Common myeloid progenitor, CD34-positive (primary cell): ENCODE data around the gene GDF7.

Experiments
- CTCF ChIA-PET: fragments of 350-600 bp; sonication (Branson Sonifier 250); formaldehyde crosslinking; loops from one replicate; lab custom pipeline; 2021; ENCODE audit warnings: antibody characterized with exemption; lab: Charles Lee
- POLR2A ChIA-PET: fragments of 350-600 bp; sonication (Branson Sonifier 250); formaldehyde crosslinking; loops from one replicate; lab custom pipeline; 2021; ENCODE audit warnings: antibody characterized with exemption; lab: Charles Lee
- DNase-seq, 3 donors: peaks; one replicate each; pipeline versions ENCODE4 v3.0.0 to v3.0.0-alpha.2; 2013
- H3K27ac ChIP-seq, 2 experiments: 1 replicate in 1 of 2; 2 replicates in 1 of 2; pipeline ENCODE4 v1.7.0; 2013; ENCODE audit warnings: inconsistent platforms in 2 of 2, low read length in 2 of 2, mild to moderate bottlenecking in 2 of 2, low read depth in 1 of 2, moderate library complexity in 1 of 2; ENCODE audit not compliant: severe bottlenecking in 2 of 2, insufficient read depth in 1 of 2, poor library complexity in 1 of 2
- H3K27me3 ChIP-seq, 5 experiments: replicated peaks in 2 of 5; 1 replicate in 3 of 5; 2 replicates in 2 of 5; pipeline versions ENCODE4 v1.6.1 to v1.7.0; 2013; ENCODE audit warnings: low read length in 4 of 5, mild to moderate bottlenecking in 2 of 5, moderate library complexity in 2 of 5, inconsistent platforms in 1 of 5; ENCODE audit not compliant: insufficient read depth in 5 of 5, control insufficient read depth in 4 of 5
- H3K36me3 ChIP-seq, 4 experiments: 1 replicate in 2 of 4; 2 replicates in 2 of 4; pipeline versions ENCODE4 v1.6.1 to v1.7.0; 2013; ENCODE audit warnings: low read length in 3 of 4, control low read depth in 1 of 4, mild to moderate bottlenecking in 1 of 4; ENCODE audit not compliant: control insufficient read depth in 4 of 4, insufficient read depth in 4 of 4
- H3K4me1 ChIP-seq, 4 experiments: 1 replicate in 3 of 4; 2 replicates in 1 of 4; pipeline versions ENCODE4 v1.6.1 to v1.7.1; 2013; ENCODE audit warnings: low read length in 3 of 4, mild to moderate bottlenecking in 3 of 4, control low read depth in 1 of 4, inconsistent platforms in 1 of 4, moderate library complexity in 1 of 4; ENCODE audit not compliant: control insufficient read depth in 4 of 4, insufficient read depth in 4 of 4; ENCODE audit errors: control extremely low read depth in 1 of 4
- H3K4me3 ChIP-seq, 7 experiments: 1 replicate in 4 of 7; 2 replicates in 3 of 7; pipeline versions ENCODE4 v1.5.1 to v1.7.0; 2013; ENCODE audit warnings: mild to moderate bottlenecking in 7 of 7, low read length in 6 of 7, moderate library complexity in 6 of 7, inconsistent platforms in 2 of 7, low read depth in 2 of 7, control low read depth in 1 of 7; ENCODE audit not compliant: insufficient read depth in 4 of 7, control insufficient read depth in 1 of 7; ENCODE audit errors: extremely low read depth in 1 of 7
- H3K9me3 ChIP-seq, 5 experiments: 1 replicate in 4 of 5; 2 replicates in 1 of 5; pipeline versions ENCODE4 v1.6.1 to v1.7.1; 2013; ENCODE audit warnings: low read length in 4 of 5, mild to moderate bottlenecking in 2 of 5, inconsistent platforms in 1 of 5, low read depth in 1 of 5, moderate library complexity in 1 of 5; ENCODE audit not compliant: control insufficient read depth in 4 of 5, insufficient read depth in 2 of 5; ENCODE audit errors: control extremely low read depth in 1 of 5
- WGBS: methylation state at CpG from one replicate; pipeline ENCODE4 v1.1.5; 2013; ENCODE audit not compliant: insufficient coverage; 5-methylcytosine and 5-hydroxymethylcytosine counted together

The GDF7 gene

DNA sequence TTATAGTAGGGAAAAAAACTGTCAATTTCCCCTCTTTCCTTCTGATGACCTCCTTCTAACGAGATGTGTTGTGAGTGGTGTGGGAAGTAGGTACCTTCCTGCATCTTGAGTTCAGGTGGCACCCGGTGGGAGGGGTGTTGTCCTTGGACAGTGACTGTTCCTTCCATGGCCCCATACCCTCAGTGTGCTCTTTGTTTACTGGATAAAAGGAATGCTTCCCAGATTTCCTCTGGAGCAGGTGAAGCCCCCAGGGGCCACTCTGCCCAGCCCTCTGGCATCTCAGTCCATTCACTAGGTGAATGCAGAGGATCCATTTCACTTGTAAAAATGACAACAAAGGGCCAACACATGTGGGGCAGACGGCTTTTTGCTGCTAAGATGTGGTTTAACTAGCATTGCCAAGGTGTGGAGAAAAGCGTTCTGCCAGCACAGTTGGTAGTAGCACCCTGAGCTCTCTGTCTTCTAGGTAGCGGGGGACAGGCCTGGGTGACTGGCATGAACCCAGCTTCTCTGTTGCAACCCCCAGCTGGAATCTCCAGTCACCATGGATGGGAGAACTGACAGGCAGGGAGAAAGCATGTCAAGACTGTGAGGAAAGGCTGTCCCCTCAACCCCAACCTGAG is 6.9 kb downstream of the GDF7 start:
- H3K36me3 ChIP-seq: no peaks in the 10 kb centered on the region
- DNase-seq: no peak
- peaks cover 0 to 60% (median 32%) of the 10 kb centered on the region in 5 experiments for H3K27me3 ChIP-seq
- no peak overlapping the region for H3K4me3 ChIP-seq
- ChIA-PET POLR2A (no interaction called here), CTCF (interaction anchor here (0.9 to 13.6 kb wide), 6 partner anchors 8 to 289 kb away, joined by 3 to 107 read pairs (median 6); partner anchors contain the start of gene HS1BP3)
- no peaks in the 10 kb centered on the region for H3K9me3 ChIP-seq
- peaks cover 0 to 23% (median 20%) of the 10 kb centered on the region in 4 experiments for H3K4me1 ChIP-seq
- 100% methylated on average over 3 of the region's 5 CpGs for WGBS
- no peak overlapping the region for H3K27ac ChIP-seq

- no peaks in the 10 kb centered on the region for H3K9me3 ChIP-seq
- H3K27me3 ChIP-seq: peaks cover 0 to 53% (median 29%) of the 10 kb centered on the region in 5 experiments
- peaks cover 0 to 21% (median 17%) of the 10 kb centered on the region in 4 experiments for H3K4me1 ChIP-seq
- CTCF ChIA-PET: interaction anchor here (0.9 to 13.6 kb wide), 7 partner anchors 9 to 288 kb away, joined by 3 to 107 read pairs (median 10); partner anchors contain the start of gene HS1BP3
- DNase-seq: no peak
- no peak overlapping the region for H3K4me3 ChIP-seq
- WGBS: 91% methylated on average over 4 of the region's 11 CpGs
- POLR2A ChIA-PET: no interaction called here
- no peak overlapping the region for H3K27ac ChIP-seq
- H3K36me3 ChIP-seq: peaks cover 0 to 2% (median 0%) of the 10 kb centered on the region in 4 experiments
Observed at GRCh38 chr2:20674309-20674965, 7.5 kb downstream of the GDF7 start.

DNA sequence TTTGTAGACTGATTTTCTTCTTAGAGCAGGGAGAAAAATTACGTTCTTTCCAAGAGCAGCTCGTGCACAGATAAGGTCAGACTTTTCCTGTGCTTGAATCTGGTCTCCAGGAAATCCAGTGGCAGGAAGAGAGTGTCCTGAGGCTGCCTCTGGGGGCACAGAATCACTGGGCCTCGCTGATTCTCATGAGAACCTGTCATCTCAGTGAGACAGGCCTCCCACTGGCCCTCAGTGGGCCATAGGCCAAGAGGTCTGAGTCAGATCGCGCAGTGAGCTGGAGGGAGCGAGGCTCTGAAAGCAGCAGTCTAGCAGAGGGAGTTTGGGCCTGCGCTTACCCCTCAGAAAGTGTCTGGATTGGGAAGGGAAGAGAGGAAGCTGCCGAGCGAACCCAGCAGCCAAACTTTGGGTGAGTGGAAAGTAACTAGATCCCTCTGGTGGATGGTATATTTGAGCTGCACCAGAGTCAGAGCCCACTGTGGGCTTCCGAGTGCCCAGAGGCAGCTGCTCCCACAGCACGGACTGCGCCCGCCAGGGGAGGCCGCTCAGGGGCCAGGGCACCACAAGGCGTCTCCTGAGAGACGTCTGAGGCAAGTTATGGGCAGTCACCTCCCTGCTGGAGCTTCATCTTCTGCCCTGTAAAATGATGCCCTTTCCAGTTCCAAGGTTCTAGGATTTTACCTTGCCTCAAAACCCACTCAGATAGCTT is 8.2 kb downstream of the GDF7 start:
- Histone ChIP-seq H3K4me3 (no peak overlapping the region), H3K27me3 (peaks cover 0 to 46% (median 23%) of the 10 kb centered on the region in 5 experiments), H3K27ac (no peak overlapping the region), H3K9me3 (no peaks in the 10 kb centered on the region), H3K4me1 (peaks cover 0 to 21% (median 12%) of the 10 kb centered on the region in 4 experiments), H3K36me3 (peaks cover 0 to 6% (median 0%) of the 10 kb centered on the region in 4 experiments)
- POLR2A ChIA-PET: no interaction called here
- CTCF ChIA-PET: interaction anchor here (0.9 to 13.6 kb wide), 10 partner anchors 9 to 288 kb away, joined by 3 to 107 read pairs (median 9); partner anchors contain the start of genes HS1BP3 and RHOB
- WGBS: 51% methylated on average over 14 of the region's 16 CpGs
- DNase-seq: no peak

GRCh38 chr2:20675701-20676352 is 8.9 kb downstream of the GDF7 start:
- CTCF ChIA-PET: interaction anchor here (0.9 to 13.6 kb wide), 11 partner anchors 9 to 287 kb away, joined by 3 to 107 read pairs (median 9); partner anchors contain the start of gene RHOB
- POLR2A ChIA-PET: no interaction called here
- 61% methylated on average over 5 of the region's 6 CpGs for WGBS

GRCh38 chr2:20676353-20677215 is 9.6 kb downstream of the GDF7 start:
- peaks cover 0 to 12% (median 6%) of the 10 kb centered on the region in 4 experiments for H3K36me3 ChIP-seq
- ChIA-PET POLR2A (no interaction called here), CTCF (interaction anchor here (0.9 to 13.6 kb wide), 11 partner anchors 8 to 286 kb away, joined by 3 to 107 read pairs (median 9); no protein-coding TSS in a partner anchor)
- no peaks in the 10 kb centered on the region for H3K9me3 ChIP-seq
- no peak overlapping the region for H3K27ac ChIP-seq
- no peak overlapping the region for H3K4me3 ChIP-seq
- peaks cover 0 to 21% (median 8%) of the 10 kb centered on the region in 4 experiments for H3K4me1 ChIP-seq
- WGBS: 94% methylated on average over 12 of the region's 12 CpGs
- peaks cover 0 to 32% (median 14%) of the 10 kb centered on the region in 5 experiments for H3K27me3 ChIP-seq
- no peak for DNase-seq

More at GRCh38 chr2:20675701-20676352, 8.9 kb downstream of the GDF7 start:
- Histone ChIP-seq H3K4me3 (no peak overlapping the region), H3K9me3 (no peaks in the 10 kb centered on the region), H3K36me3 (peaks cover 0 to 10% (median 3%) of the 10 kb centered on the region in 4 experiments), H3K27ac (no peak overlapping the region), H3K27me3 (peaks cover 0 to 39% (median 20%) of the 10 kb centered on the region in 5 experiments), H3K4me1 (peaks cover 0 to 21% (median 9%) of the 10 kb centered on the region in 4 experiments)
- DNase-seq: peak in 2 of 3 donors; percentile 59 to 61
